SU-DHL-6 (cell line): ENCODE data around the gene PLD1.

Source experiments
- H2AFZ ChIP-seq: fragments of 200-600 bp; sonication (generic); 2 replicates; pipeline ENCODE4 v1.6.1; 2014; ENCODE audit warnings: low read depth, mild to moderate bottlenecking, moderate library complexity, mixed read lengths, antibody characterized with exemption, low read length; ENCODE audit not compliant: severe bottlenecking
- H3F3A ChIP-seq: fragments of 200-600 bp; shearing (Covaris generic); 2 replicates; pipeline ENCODE4 v1.6.0; 2016; ENCODE audit warnings: antibody characterized with exemption, mild to moderate bottlenecking; ENCODE audit not compliant: insufficient read depth
- H3K27ac ChIP-seq: fragments of 200-600 bp; sonication (generic); 2 replicates; pipeline ENCODE4 v1.5.1; 2016; ENCODE audit warnings: low read depth, mild to moderate bottlenecking, low read length, moderate library complexity, mixed read lengths
- H3K27me3 ChIP-seq: fragments of 200-600 bp; sonication (generic), shearing (Covaris generic); 2 replicates; pipeline ENCODE4 v1.6.0; 2014; ENCODE audit warnings: mild to moderate bottlenecking, low read length
- H3K36me3 ChIP-seq: fragments of 200-600 bp; sonication (generic); 2 replicates; pipeline ENCODE4 v1.6.1; 2014; ENCODE audit warnings: mild to moderate bottlenecking, low read length, mixed read lengths
- H3K4me2 ChIP-seq: fragments of 300-600, 200-600 bp; shearing (Covaris generic), sonication (generic); 2 replicates; pipeline ENCODE4 v1.6.0; 2014; ENCODE audit warnings: low read length, low read depth, mild to moderate bottlenecking; ENCODE audit not compliant: poor library complexity, severe bottlenecking
- H3K4me3 ChIP-seq: fragments of 200-600 bp; sonication (generic); 2 replicates; pipeline ENCODE4 v1.5.1; 2014; ENCODE audit warnings: antibody characterized with exemption, low read length, mild to moderate bottlenecking, mixed read lengths; ENCODE audit not compliant: insufficient read depth, poor library complexity, severe bottlenecking
- H3K79me2 ChIP-seq: fragments of 200-600 bp; sonication (generic); 2 replicates; pipeline ENCODE4 v1.6.1; 2014; ENCODE audit warnings: mild to moderate bottlenecking, low read length, moderate library complexity; ENCODE audit not compliant: insufficient read depth
- H3K9ac ChIP-seq: fragments of 200-600 bp; sonication (generic); 2 replicates; pipeline ENCODE4 v1.7.0; 2014; ENCODE audit warnings: mild to moderate bottlenecking, low read length
- H3K9me2 ChIP-seq: fragments of 200-600 bp; sonication (generic); replicated peaks from 2 replicates; pipeline ENCODE4 v1.6.1; 2014; ENCODE audit warnings: low read length; ENCODE audit not compliant: insufficient read depth
- H3K9me3 ChIP-seq: fragments of 200-600 bp; sonication (generic); 2 replicates; pipeline ENCODE4 v1.6.1; 2014; ENCODE audit warnings: low read length, mixed read lengths; ENCODE audit not compliant: insufficient read depth
- H4K20me1 ChIP-seq: fragments of 200-600 bp; sonication (generic); 2 replicates; pipeline ENCODE4 v1.6.1; 2014; ENCODE audit warnings: low read depth, mild to moderate bottlenecking, antibody characterized with exemption, low read length, moderate library complexity, mixed read lengths
- EZH2phosphoT487 ChIP-seq: fragments of 200-600 bp; sonication (generic), shearing (Covaris generic); conservative IDR thresholded peaks from 2 replicates; pipeline ENCODE4 v1.6.1; 2018; ENCODE audit warnings: mild to moderate bottlenecking, antibody characterized with exemption, low read length, moderate library complexity, mixed read lengths
- TF ChIP-seq, protein P1 (sequence below): fragments of 200-600 bp; sonication (generic); IDR thresholded peaks from one replicate; pipeline ENCODE4 v1.5.1; 2017; ENCODE audit warnings: antibody characterized with exemption, mild to moderate bottlenecking, low read length, moderate library complexity; ENCODE audit not compliant: insufficient read depth, poor library complexity, severe bottlenecking

PLD1 gene

DNA sequence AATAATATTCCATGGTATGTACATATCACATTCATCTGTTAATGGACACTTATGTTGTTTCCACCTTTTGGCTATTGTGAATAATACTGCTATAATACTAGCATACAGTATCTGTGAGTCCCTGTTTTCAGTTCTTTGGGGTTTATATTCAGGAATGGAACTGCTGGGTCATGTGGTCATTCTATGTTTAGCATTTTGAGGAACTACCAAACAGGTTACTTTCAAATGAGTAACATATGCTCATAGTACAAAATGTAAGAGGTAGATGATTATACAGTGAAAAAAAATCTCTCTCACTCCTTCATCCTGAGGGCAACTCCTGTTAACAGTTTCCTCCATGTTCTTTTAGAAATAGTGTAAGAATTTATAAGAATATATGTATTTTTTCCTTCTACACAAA is 162.2 kb downstream of the PLD1 start:
- no peaks in the 10 kb centered on the region for H3F3A ChIP-seq

DNA sequence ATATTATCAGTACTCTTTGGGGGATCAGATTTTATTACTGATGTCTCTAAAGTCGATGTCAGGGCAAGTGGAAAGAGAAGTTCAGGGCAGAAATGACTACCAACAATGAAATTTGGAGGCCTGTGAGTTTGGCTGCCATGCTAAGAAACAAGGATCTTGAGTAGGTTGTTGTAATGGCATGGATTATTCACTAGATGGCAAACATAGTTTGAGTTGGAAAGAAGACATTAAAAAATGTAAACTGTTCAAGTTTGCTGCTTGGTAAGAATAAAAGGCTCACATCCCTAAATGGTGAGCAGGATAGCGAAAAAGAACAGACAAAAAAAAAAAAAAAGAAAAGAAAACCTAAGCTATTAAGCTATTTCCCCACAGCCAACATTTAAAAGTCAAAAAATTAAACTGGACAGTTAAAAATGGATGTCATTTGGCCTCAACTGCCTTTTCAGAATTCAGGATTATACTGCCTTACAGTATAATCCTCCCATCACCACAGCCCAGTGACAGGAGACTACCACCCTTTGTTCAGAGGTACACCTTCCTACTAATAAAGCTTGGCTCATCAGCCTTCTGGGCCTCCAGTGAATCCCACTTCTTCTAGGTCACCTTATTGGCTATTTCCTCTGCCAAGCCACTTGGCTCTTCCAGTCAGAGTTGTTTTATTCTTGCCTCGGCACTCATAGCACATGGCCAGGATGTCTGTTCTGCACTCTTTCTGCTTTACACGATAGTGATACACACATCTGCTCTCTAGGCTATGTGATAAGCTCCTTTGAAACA is 163.7 kb downstream of the PLD1 start:
- H3F3A ChIP-seq, result no peaks in the 10 kb centered on the region
- no peaks in the 10 kb centered on the region; the same call in 1 of the 2 replicates for H3K27me3 ChIP-seq
- H3K9ac ChIP-seq, result no peak overlapping the region
- no peaks in the 10 kb centered on the region for H3K36me3 ChIP-seq
- H3K4me2 ChIP-seq, result no peak overlapping the region
- H3K4me3 ChIP-seq, result no peak overlapping the region
- no peaks in the 10 kb centered on the region for H4K20me1 ChIP-seq
- H3K9me3 ChIP-seq, result no peaks in the 10 kb centered on the region
- no peaks in the 10 kb centered on the region for H3K9me2 ChIP-seq
- no peaks in the 10 kb centered on the region for H3K79me2 ChIP-seq
- no peak for TF ChIP-seq EZH2phosphoT487
- TF ChIP-seq, protein P1, sequence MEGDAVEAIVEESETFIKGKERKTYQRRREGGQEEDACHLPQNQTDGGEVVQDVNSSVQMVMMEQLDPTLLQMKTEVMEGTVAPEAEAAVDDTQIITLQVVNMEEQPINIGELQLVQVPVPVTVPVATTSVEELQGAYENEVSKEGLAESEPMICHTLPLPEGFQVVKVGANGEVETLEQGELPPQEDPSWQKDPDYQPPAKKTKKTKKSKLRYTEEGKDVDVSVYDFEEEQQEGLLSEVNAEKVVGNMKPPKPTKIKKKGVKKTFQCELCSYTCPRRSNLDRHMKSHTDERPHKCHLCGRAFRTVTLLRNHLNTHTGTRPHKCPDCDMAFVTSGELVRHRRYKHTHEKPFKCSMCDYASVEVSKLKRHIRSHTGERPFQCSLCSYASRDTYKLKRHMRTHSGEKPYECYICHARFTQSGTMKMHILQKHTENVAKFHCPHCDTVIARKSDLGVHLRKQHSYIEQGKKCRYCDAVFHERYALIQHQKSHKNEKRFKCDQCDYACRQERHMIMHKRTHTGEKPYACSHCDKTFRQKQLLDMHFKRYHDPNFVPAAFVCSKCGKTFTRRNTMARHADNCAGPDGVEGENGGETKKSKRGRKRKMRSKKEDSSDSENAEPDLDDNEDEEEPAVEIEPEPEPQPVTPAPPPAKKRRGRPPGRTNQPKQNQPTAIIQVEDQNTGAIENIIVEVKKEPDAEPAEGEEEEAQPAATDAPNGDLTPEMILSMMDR, result peak; percentile 27
- no peak overlapping the region for H2AFZ ChIP-seq
- no peak overlapping the region for H3K27ac ChIP-seq

More for the DNA sequence above, 162.2 kb downstream of the PLD1 start:
- H3K4me2 ChIP-seq, result no peak overlapping the region
- H3K4me3 ChIP-seq, result no peak overlapping the region
- no peak overlapping the region for H3K9ac ChIP-seq
- H4K20me1 ChIP-seq, result no peaks in the 10 kb centered on the region
- H3K79me2 ChIP-seq, result no peaks in the 10 kb centered on the region
- no peaks in the 10 kb centered on the region; the same call in 1 of the 2 replicates for H3K27me3 ChIP-seq
- H3K9me3 ChIP-seq, result no peaks in the 10 kb centered on the region
- H3K27ac ChIP-seq, result no peak overlapping the region
- no peaks in the 10 kb centered on the region for H3K9me2 ChIP-seq
- TF ChIP-seq EZH2phosphoT487, result no peak
- TF ChIP-seq, protein P1, result no peak
- H3K36me3 ChIP-seq, result no peaks in the 10 kb centered on the region
- H2AFZ ChIP-seq, result no peak overlapping the region

DNA sequence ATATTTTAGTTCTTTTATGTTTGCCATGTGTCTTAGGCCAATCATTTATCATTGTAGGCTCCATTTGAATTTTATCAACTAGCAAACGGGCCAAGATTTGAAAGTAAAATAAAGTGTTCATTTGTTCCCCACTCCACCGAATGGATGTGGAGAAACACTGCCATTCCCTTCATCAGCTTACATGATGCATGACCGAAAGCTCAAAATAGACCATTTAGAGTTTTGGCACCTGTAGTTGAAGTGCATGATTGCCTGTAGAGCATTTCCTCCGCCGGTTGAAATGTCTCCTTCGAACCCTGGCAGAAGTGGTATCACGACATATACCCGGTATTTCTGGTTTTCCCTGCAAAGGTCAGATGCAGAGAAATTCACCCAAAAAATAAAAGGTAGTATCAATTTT is 165.6 kb downstream of the PLD1 start:
- no peaks in the 10 kb centered on the region for H3F3A ChIP-seq
- H3K9ac ChIP-seq, result no peak overlapping the region
- H3K36me3 ChIP-seq, result no peaks in the 10 kb centered on the region
- H3K4me2 ChIP-seq, result no peak overlapping the region
- H3K27me3 ChIP-seq, result no peaks in the 10 kb centered on the region; the same call in 1 of the 2 replicates
- H3K4me3 ChIP-seq, result no peak overlapping the region
- H3K9me3 ChIP-seq, result no peaks in the 10 kb centered on the region
- TF ChIP-seq EZH2phosphoT487, result no peak
- TF ChIP-seq, protein P1, result no peak
- no peak overlapping the region for H3K27ac ChIP-seq
- no peaks in the 10 kb centered on the region for H3K79me2 ChIP-seq
- H4K20me1 ChIP-seq, result no peaks in the 10 kb centered on the region
- no peak overlapping the region for H2AFZ ChIP-seq
- no peaks in the 10 kb centered on the region for H3K9me2 ChIP-seq
